HepG2 (cell line): ENCODE data around the gene SATB2. TPM values are rescaled to one million over a fixed set of nuclear protein-coding genes. Genes with fewer than 3 reads are reported as not detected.
A peak's percentile ranks its signal among the peaks of the same experiment; 100 is the strongest.

ENCODE experiments used
- ATAD3A ChIP-seq: sonication (generic); formaldehyde crosslinking; IDR thresholded peaks from 2 replicates; pipeline ENCODE4 v1.4.0; 2020; ENCODE audit warnings: missing genetic modification reagents
- HOXA3 ChIP-seq: sonication (generic); formaldehyde crosslinking; IDR thresholded peaks from 2 replicates; pipeline ENCODE4 v1.5.0; 2020; ENCODE audit warnings: missing genetic modification reagents
- KMT2A ChIP-seq: sonication (generic); formaldehyde crosslinking; IDR thresholded peaks from 2 replicates; pipeline ENCODE4 v1.4.0; 2020; ENCODE audit warnings: missing genetic modification reagents
- MYC ChIP-seq: sonication (generic); formaldehyde crosslinking; IDR thresholded peaks from 2 replicates; pipeline ENCODE4 v1.9.0; 2021; ENCODE audit warnings: missing genetic modification reagents, borderline replicate concordance
- NR3C1 ChIP-seq: sonication (generic); formaldehyde crosslinking; IDR thresholded peaks from 2 replicates; pipeline ENCODE4 v1.4.0; 2020; ENCODE audit warnings: missing genetic modification reagents
- RARG ChIP-seq: sonication (generic); formaldehyde crosslinking; IDR thresholded peaks from 2 replicates; pipeline ENCODE4 v1.4.0; 2020; ENCODE audit warnings: low read depth, mild to moderate bottlenecking, missing genetic modification reagents
- SNAPC4 ChIP-seq: sonication (generic); formaldehyde crosslinking; IDR thresholded peaks from 2 replicates; pipeline ENCODE4 v1.4.0; 2020; ENCODE audit warnings: mild to moderate bottlenecking, missing genetic modification reagents
- TEAD2 ChIP-seq: sonication (generic); formaldehyde crosslinking; IDR thresholded peaks from 2 replicates; pipeline ENCODE4 v1.9.0; 2021; ENCODE audit warnings: missing genetic modification reagents
- TIGD3 ChIP-seq: sonication (generic); formaldehyde crosslinking; IDR thresholded peaks from 2 replicates; pipeline ENCODE4 v1.5.1; 2020; ENCODE audit warnings: mild to moderate bottlenecking, missing genetic modification reagents, borderline replicate concordance
- TSC22D2 ChIP-seq: sonication (generic); formaldehyde crosslinking; IDR thresholded peaks from 2 replicates; pipeline ENCODE4 v1.5.1; 2020; ENCODE audit warnings: missing genetic modification reagents, mild to moderate bottlenecking, borderline replicate concordance
- ZBTB2 ChIP-seq: sonication (generic); formaldehyde crosslinking; IDR thresholded peaks from 2 replicates; pipeline ENCODE4 v1.8.0; 2022; ENCODE audit warnings: low read depth, missing genetic modification reagents
- ZBTB7A ChIP-seq: sonication (generic); formaldehyde crosslinking; IDR thresholded peaks from 2 replicates; pipeline ENCODE4 v1.8.0; 2022; ENCODE audit warnings: mild to moderate bottlenecking, missing genetic modification reagents
- ZFP41 ChIP-seq: sonication (generic); formaldehyde crosslinking; IDR thresholded peaks from 2 replicates; pipeline ENCODE4 v1.4.0; 2020; ENCODE audit warnings: mild to moderate bottlenecking, missing genetic modification reagents, borderline replicate concordance
- ZKSCAN5 ChIP-seq: sonication (generic); formaldehyde crosslinking; IDR thresholded peaks from 2 replicates; pipeline ENCODE4 v1.5.1; 2020; ENCODE audit warnings: mild to moderate bottlenecking, missing genetic modification reagents
- ZNF3 ChIP-seq: IDR thresholded peaks from 2 replicates; pipeline ENCODE4 v1.7.0; 2017; ENCODE audit warnings: inconsistent platforms
- ZNF33A ChIP-seq: sonication (generic); formaldehyde crosslinking; IDR thresholded peaks from 2 replicates; pipeline ENCODE4 v1.5.1; 2020; ENCODE audit warnings: missing genetic modification reagents, mild to moderate bottlenecking, moderate library complexity, borderline replicate concordance
- ZNF691 ChIP-seq: sonication (generic); formaldehyde crosslinking; IDR thresholded peaks from 2 replicates; pipeline ENCODE4 v1.4.0; 2020; ENCODE audit warnings: missing genetic modification reagents, low read depth, mild to moderate bottlenecking, borderline replicate concordance
- ZNF83 ChIP-seq: sonication (generic); formaldehyde crosslinking; IDR thresholded peaks from 2 replicates; pipeline ENCODE4 v1.4.0; 2020; ENCODE audit warnings: missing genetic modification reagents, mild to moderate bottlenecking, borderline replicate concordance
- polyA plus RNA-seq, 8 experiments: library from polyadenylated mRNA; depleted of rRNA in 3 of 8; stranded (reverse) in 7 of 8; unstranded in 1 of 8; fragments of >200 nt; fragmentation: Illumina TruSeq in 4 of 8; extraction: Trizol in 4 of 8; gene quantifications; 2 replicates each; pipeline versions ENCODE4 v1.2.1 to v1.2.3, GENCODE V29; 2011 to 2016; ENCODE audit warnings: low read depth in 4 of 8, missing spikeins in 1 of 8, mixed read lengths in 1 of 8; ENCODE audit not compliant: insufficient read depth in 1 of 8
- total RNA-seq, 5 experiments: library from RNA; depleted of rRNA; stranded (reverse); fragments of >200 nt; fragmentation: Illumina TruSeq; extraction: Trizol; gene quantifications; 2 replicates each; pipeline ENCODE4 v1.2.3, GENCODE V29; 2016; ENCODE audit warnings: low read depth in 1 of 5
- TF ChIP-seq, protein P1 (sequence below): sonication (generic); formaldehyde crosslinking; conservative IDR thresholded peaks from 2 replicates; pipeline ENCODE4 v1.8.0; 2022; ENCODE audit warnings: mild to moderate bottlenecking, moderate library complexity, missing genetic modification reagents

Gene SATB2
- total and polyA plus RNA-seq, 2 of the 13 experiments (the other 11 are each of a cell fraction or from before 2014, with no cell fraction given): 2.5 to 5.5 TPM

DNA sequence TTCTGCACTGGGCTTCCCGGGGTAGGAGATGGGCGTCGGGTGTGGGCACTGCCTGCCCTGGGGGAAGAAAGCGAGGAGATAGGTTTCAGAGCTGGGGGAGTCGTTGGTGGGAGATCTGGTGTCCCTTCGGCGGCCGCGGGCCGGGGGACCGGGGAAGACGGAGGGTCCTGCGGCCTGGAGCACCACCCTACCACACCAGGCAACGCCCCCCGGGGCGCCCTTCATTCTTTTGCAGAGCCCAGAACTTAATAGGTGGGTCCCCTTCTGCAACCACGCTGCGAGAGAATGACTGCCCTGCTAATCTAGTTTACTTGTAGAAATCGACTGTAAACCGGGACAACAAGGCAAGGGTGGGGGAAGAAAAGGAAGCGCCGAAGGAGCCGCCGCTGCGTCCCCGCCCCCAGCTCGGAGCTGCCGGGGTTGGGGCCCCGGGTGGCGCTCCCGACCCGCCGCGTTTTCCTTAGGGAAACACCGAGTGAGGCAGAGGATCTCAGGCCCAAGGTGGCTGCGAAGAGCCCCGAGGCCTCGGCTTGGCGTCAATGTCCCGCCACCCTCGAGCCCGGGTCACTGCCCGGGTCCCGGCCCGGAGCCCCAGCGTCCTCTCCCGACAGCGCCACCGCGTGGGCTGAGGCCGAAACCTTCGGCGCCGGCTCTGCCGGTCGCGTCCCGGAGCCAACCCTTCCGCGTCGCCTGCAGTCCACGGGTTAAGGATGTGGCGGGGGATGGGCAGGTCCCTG, 5.4 kb upstream of the SATB2 start (continued):
- no peak for TF ChIP-seq ZBTB2 (CRISPR knock-in tag)
- TF ChIP-seq ZBTB7A (CRISPR knock-in tag): no peak
- peak; percentile 59; the same call in 1 of the 2 replicates for TF ChIP-seq HOXA3 (CRISPR knock-in tag)
- TF ChIP-seq, protein P1, sequence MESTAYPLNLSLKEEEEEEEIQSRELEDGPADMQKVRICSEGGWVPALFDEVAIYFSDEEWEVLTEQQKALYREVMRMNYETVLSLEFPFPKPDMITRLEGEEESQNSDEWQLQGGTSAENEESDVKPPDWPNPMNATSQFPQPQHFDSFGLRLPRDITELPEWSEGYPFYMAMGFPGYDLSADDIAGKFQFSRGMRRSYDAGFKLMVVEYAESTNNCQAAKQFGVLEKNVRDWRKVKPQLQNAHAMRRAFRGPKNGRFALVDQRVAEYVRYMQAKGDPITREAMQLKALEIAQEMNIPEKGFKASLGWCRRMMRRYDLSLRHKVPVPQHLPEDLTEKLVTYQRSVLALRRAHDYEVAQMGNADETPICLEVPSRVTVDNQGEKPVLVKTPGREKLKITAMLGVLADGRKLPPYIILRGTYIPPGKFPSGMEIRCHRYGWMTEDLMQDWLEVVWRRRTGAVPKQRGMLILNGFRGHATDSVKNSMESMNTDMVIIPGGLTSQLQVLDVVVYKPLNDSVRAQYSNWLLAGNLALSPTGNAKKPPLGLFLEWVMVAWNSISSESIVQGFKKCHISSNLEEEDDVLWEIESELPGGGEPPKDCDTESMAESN (CRISPR knock-in tag): peak; percentile 87
- no peak for TF ChIP-seq RARG (CRISPR knock-in tag)
- peak; percentile 59; the same call in 1 of the 2 replicates for TF ChIP-seq MYC (CRISPR knock-in tag)
- TF ChIP-seq TIGD3 (CRISPR knock-in tag): no peak
- TF ChIP-seq ZFP41 (CRISPR knock-in tag): no peak
- no peak for TF ChIP-seq TEAD2 (CRISPR knock-in tag)
- no peak for TF ChIP-seq ZNF83 (CRISPR knock-in tag)
- no peak for TF ChIP-seq ZNF3 (CRISPR knock-in tag)
- TF ChIP-seq ZNF691 (CRISPR knock-in tag): peak; percentile 90; the same call in 1 of the 2 replicates
- TF ChIP-seq KMT2A (CRISPR knock-in tag): peak; percentile 39; the same call in 1 of the 2 replicates
- no peak for TF ChIP-seq ZNF33A (CRISPR knock-in tag)
- TF ChIP-seq SNAPC4 (CRISPR knock-in tag): no peak
- no peak for TF ChIP-seq TSC22D2
- TF ChIP-seq ATAD3A (CRISPR knock-in tag): no peak
- TF ChIP-seq NR3C1: no peak
- no peak for TF ChIP-seq ZKSCAN5
